Panc1 (cell line): ENCODE data around the gene GMPR.

Source experiments
- CTCF ChIP-seq: fragments of 450-650 bp; IDR thresholded peaks from 2 replicates; pipeline ENCODE4 v1.5.1; 2017; ENCODE audit warnings: mild to moderate bottlenecking
- SIN3A ChIP-seq: IDR thresholded peaks from 2 replicates; pipeline ENCODE4 v1.6.1; 2012; ENCODE audit warnings: low read depth, mild to moderate bottlenecking, low read length, moderate library complexity, borderline replicate concordance; ENCODE audit not compliant: insufficient read depth

- TF ChIP-seq CTCF (no peak), SIN3A (no peak)
These were observed 32.8 kb upstream of the GMPR start for GRCh38 chr6:16205377-16206144.
